Panc1 (cell line): ENCODE results near the gene HEG1. TPM values are rescaled to one million over a fixed set of nuclear protein-coding genes. Genes with fewer than 3 reads are reported as not detected.

Experiments used
- ATAC-seq: fragments of 200-7000 bp; cut with Tn5 transposase; 2 replicates; pipeline ENCODE4 v1.9.1; 2020; ENCODE audit warnings: mild to moderate bottlenecking, moderate library complexity
- BruUV-seq: library from RNA; stranded (reverse); fragments of 400-500 nt; replicated peaks from 2 replicates; lab custom pipeline; 2021; lab: Mats Ljungman, UMichigan
- CTCF ChIA-PET: fragments of 300-600 bp; sonication (Branson Sonifier 250); formaldehyde crosslinking; loops from one replicate; lab custom pipeline; 2022; ENCODE audit warnings: antibody characterized with exemption; lab: Charles Lee
- POLR2A ChIA-PET: fragments of 300-600 bp; sonication (Branson Sonifier 250); formaldehyde crosslinking; loops from one replicate; lab custom pipeline; 2022; ENCODE audit warnings: antibody characterized with exemption; lab: Charles Lee
- DNase-seq: peaks from one replicate; pipeline ENCODE4 v3.0.0-alpha.2; 2010; ENCODE audit warnings: low read depth, low spot score
- H3K27ac ChIP-seq: 2 replicates; pipeline ENCODE4 v1.5.1; 2011; ENCODE audit warnings: mild to moderate bottlenecking, low read length, inconsistent platforms
- H3K27me3 ChIP-seq: fragments of 200-500 bp; sonication (Bioruptor generic); 2 replicates; pipeline ENCODE4 v1.6.0; 2014; ENCODE audit warnings: low read length, inconsistent platforms; ENCODE audit not compliant: control insufficient read depth, insufficient read depth
- H3K36me3 ChIP-seq: fragments of 200-500 bp; sonication (Bioruptor generic); 2 replicates; pipeline ENCODE4 v1.5.1; 2014; ENCODE audit warnings: inconsistent platforms, mild to moderate bottlenecking, low read length, moderate library complexity; ENCODE audit not compliant: control insufficient read depth, insufficient read depth
- H3K4me1 ChIP-seq: 2 replicates; pipeline ENCODE4 v1.5.1; 2011; ENCODE audit warnings: inconsistent platforms, mild to moderate bottlenecking, low read length, moderate library complexity; ENCODE audit not compliant: control insufficient read depth, insufficient read depth
- H3K4me3 ChIP-seq, 2 experiments: 2 replicates each; pipeline ENCODE4 v1.5.1; 2011 to 2012; ENCODE audit warnings: low read depth in 2 of 2, low read length in 2 of 2, mild to moderate bottlenecking in 2 of 2, inconsistent platforms in 1 of 2, moderate library complexity in 1 of 2
- H3K9me3 ChIP-seq: fragments of 200-500 bp; sonication (Bioruptor generic); 2 replicates; pipeline ENCODE4 v1.5.1; 2014; ENCODE audit warnings: low read depth, mild to moderate bottlenecking, inconsistent platforms, low read length, moderate library complexity; ENCODE audit not compliant: control insufficient read depth, insufficient read depth
- POLR2AphosphoS5 ChIP-seq: IDR thresholded peaks from 2 replicates; pipeline ENCODE4 v1.6.1; 2012; ENCODE audit warnings: mild to moderate bottlenecking, low read depth, low read length, moderate library complexity
- SIN3A ChIP-seq: IDR thresholded peaks from 2 replicates; pipeline ENCODE4 v1.6.1; 2012; ENCODE audit warnings: low read depth, mild to moderate bottlenecking, low read length, moderate library complexity, borderline replicate concordance; ENCODE audit not compliant: insufficient read depth
- TCF7L2 ChIP-seq: IDR thresholded peaks from 2 replicates; pipeline ENCODE4 v1.6.1; 2011; ENCODE audit warnings: mild to moderate bottlenecking, low read depth, low read length, inconsistent platforms
- in situ Hi-C: cut with HindIII; loops from 2 replicates; pipeline ENCODE4 v1.10.0; 2016; ENCODE audit warnings: low sequenced_read_pairs, low pct_unique_long_range_greater_than_20kb
- intact Hi-C: fragments of 100-400 bp; cut with micrococcal nuclease; formaldehyde crosslinking; loops from one replicate; pipeline ENCODE4 v1.10.0; 2022; ENCODE audit not compliant: unreplicated experiment
- total RNA-seq: library from RNA; stranded (reverse); gene quantifications from one replicate; pipeline ENCODE4 v1.2.1, GENCODE V29; 2021; ENCODE audit not compliant: unreplicated experiment
- TF ChIP-seq, protein P1 (sequence below), 2 experiments: IDR thresholded peaks; 2 replicates each; pipeline ENCODE4 v1.6.1; 2011 to 2012; ENCODE audit warnings: low read depth in 2 of 2, control low read depth in 1 of 2, low read length in 1 of 2, mild to moderate bottlenecking in 1 of 2, moderate library complexity in 1 of 2; ENCODE audit not compliant: insufficient read depth in 1 of 2
- TF ChIP-seq, protein P2 (sequence below): fragments of 450-650 bp; IDR thresholded peaks from 2 replicates; pipeline ENCODE4 v1.5.1; 2017; ENCODE audit warnings: mild to moderate bottlenecking

Gene HEG1
- total RNA-seq, 1 experiment from 2014 or later: 141 TPM

DNA sequence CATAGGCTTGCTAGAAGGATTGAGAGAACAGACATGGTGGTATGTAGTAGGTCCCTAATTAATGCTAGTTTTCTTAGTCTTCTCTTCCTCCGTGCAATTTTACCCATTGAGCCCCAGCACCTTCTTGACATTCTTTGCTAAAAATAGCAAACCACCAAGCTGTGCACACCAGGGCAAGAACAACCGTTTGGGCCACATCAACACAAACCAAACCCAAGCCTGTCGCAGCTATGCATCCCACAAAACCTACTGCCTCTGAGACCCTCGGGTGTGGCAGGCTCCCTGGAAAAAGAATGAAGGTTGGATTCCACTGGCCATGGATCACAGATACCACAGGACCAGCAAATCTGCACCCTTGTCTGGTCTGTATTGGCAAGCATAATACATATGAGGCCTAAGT is 27.1 kb downstream of the HEG1 start:
- BruUV-seq: no TSS peak
- Histone ChIP-seq H3K36me3 (no peaks in the 10 kb centered on the region), H3K9me3 (no peaks in the 10 kb centered on the region), H3K27me3 (no peaks in the 10 kb centered on the region), H3K27ac (no peak overlapping the region), H3K4me3 (no peak overlapping the region), H3K4me1 (peaks cover 32% of the 10 kb centered on the region)
- CTCF ChIA-PET: no interaction called here
- intact Hi-C loops (no loop called here), in situ Hi-C loops (no loop called here)
- TF ChIP-seq TCF7L2 (no peak), SIN3A (no peak), POLR2AphosphoS5 (no peak)
- TF ChIP-seq, protein P1, sequence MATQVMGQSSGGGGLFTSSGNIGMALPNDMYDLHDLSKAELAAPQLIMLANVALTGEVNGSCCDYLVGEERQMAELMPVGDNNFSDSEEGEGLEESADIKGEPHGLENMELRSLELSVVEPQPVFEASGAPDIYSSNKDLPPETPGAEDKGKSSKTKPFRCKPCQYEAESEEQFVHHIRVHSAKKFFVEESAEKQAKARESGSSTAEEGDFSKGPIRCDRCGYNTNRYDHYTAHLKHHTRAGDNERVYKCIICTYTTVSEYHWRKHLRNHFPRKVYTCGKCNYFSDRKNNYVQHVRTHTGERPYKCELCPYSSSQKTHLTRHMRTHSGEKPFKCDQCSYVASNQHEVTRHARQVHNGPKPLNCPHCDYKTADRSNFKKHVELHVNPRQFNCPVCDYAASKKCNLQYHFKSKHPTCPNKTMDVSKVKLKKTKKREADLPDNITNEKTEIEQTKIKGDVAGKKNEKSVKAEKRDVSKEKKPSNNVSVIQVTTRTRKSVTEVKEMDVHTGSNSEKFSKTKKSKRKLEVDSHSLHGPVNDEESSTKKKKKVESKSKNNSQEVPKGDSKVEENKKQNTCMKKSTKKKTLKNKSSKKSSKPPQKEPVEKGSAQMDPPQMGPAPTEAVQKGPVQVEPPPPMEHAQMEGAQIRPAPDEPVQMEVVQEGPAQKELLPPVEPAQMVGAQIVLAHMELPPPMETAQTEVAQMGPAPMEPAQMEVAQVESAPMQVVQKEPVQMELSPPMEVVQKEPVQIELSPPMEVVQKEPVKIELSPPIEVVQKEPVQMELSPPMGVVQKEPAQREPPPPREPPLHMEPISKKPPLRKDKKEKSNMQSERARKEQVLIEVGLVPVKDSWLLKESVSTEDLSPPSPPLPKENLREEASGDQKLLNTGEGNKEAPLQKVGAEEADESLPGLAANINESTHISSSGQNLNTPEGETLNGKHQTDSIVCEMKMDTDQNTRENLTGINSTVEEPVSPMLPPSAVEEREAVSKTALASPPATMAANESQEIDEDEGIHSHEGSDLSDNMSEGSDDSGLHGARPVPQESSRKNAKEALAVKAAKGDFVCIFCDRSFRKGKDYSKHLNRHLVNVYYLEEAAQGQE (IDR thresholded peaks at IDR 0.05; ENCODE audit: insufficient read depth in 1 of 2, low read depth in 2 of 2, low read length in 1 of 2): no peak
- TF ChIP-seq, protein P2, sequence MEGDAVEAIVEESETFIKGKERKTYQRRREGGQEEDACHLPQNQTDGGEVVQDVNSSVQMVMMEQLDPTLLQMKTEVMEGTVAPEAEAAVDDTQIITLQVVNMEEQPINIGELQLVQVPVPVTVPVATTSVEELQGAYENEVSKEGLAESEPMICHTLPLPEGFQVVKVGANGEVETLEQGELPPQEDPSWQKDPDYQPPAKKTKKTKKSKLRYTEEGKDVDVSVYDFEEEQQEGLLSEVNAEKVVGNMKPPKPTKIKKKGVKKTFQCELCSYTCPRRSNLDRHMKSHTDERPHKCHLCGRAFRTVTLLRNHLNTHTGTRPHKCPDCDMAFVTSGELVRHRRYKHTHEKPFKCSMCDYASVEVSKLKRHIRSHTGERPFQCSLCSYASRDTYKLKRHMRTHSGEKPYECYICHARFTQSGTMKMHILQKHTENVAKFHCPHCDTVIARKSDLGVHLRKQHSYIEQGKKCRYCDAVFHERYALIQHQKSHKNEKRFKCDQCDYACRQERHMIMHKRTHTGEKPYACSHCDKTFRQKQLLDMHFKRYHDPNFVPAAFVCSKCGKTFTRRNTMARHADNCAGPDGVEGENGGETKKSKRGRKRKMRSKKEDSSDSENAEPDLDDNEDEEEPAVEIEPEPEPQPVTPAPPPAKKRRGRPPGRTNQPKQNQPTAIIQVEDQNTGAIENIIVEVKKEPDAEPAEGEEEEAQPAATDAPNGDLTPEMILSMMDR: no peak
- DNase-seq (no peak), ATAC-seq (no peak)
- POLR2A ChIA-PET: interaction anchor here (0.7 kb wide), 1 partner anchor 62 kb away, joined by 3 read pairs; no protein-coding TSS in a partner anchor

DNA sequence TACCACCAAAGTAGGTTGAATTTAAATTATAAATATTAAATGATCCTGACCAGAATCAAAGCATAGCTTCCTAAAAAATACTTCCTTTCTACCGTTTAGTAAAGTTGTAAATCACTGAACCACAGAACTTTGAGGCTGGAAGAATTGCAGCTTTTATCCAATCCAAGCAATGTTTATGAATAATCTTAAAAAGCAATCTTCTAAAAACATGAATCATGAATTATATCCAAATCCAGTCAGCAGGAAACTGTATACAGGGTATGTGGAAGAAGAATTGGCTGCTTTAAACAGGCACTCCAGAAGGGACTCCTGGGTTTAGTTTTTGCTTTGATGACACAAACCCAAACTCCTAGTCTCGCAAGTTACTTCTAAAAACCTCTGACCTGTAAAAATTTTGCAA is 30.2 kb downstream of the HEG1 start:
- intact Hi-C loops (no loop called here), in situ Hi-C loops (no loop called here)
- BruUV-seq: no TSS peak
- Histone ChIP-seq H3K4me1 (peaks cover 22% of the 10 kb centered on the region; the same call in 1 of the 2 replicates), H3K27ac (no peak overlapping the region), H3K27me3 (no peaks in the 10 kb centered on the region), H3K36me3 (0 out of 2 replicates have a peak, but pooled peaks cover 3% of the 10 kb centered on the region), H3K9me3 (no peaks in the 10 kb centered on the region), H3K4me3 (no peak overlapping the region)
- ATAC-seq (no peak), DNase-seq (no peak)
- no peak for TF ChIP-seq TCF7L2
- TF ChIP-seq SIN3A: no peak
- TF ChIP-seq, protein P2: no peak
- TF ChIP-seq, protein P1 (IDR thresholded peaks at IDR 0.05; ENCODE audit: insufficient read depth in 1 of 2, low read depth in 2 of 2, low read length in 1 of 2): no peak
- CTCF ChIA-PET: interaction anchor here (0.6 kb wide), 1 partner anchor 10 kb away, joined by 4 read pairs; no protein-coding TSS in a partner anchor
- POLR2A ChIA-PET: no interaction called here
